HG03064 (cell line): Measurements from ENCODE around the gene MAP3K6.
A peak's percentile ranks its signal among the peaks of the same experiment; 100 is the strongest.
"Not testable (repeated sequence)": the region's sequence is repeated elsewhere in the genome, so short reads cannot be mapped to it uniquely, and the experiment has no call there.

Experiments
- ATAC-seq: cut with Tn5 transposase; IDR thresholded peaks from one replicate; pipeline ENCODE4 v1.9.1; 2021; ENCODE audit warnings: low read depth; ENCODE audit not compliant: unreplicated experiment

MAP3K6 gene

GRCh38 chr1:27397110-27397509 is 30.3 kb upstream of the MAP3K6 start:
- ATAC-seq = no peak

- ATAC-seq = no peak
These were observed 28.9 kb upstream of the MAP3K6 start for GRCh38 chr1:27395441-27396195.

- no peak for ATAC-seq
These were observed 28.2 kb upstream of the MAP3K6 start for GRCh38 chr1:27394925-27395324.

- ATAC-seq = no peak
These were observed 27.5 kb upstream of the MAP3K6 start for GRCh38 chr1:27394282-27394658.

GRCh38 chr1:27393641-27394281 is 27.0 kb upstream of the MAP3K6 start:
- no peak for ATAC-seq

- no peak for ATAC-seq
These were observed 26.2 kb upstream of the MAP3K6 start for GRCh38 chr1:27392778-27393635.

- peak; percentile 59 for ATAC-seq
These were observed 25.5 kb upstream of the MAP3K6 start, which contains the start of gene GPR3 for GRCh38 chr1:27392096-27392777. Gene GPR3, plus strand, starts transcription at chr1:27392622. Its CDS starts 1,177 bp downstream, at chr1:27393799.

- no peak for ATAC-seq
These were observed 24.8 kb upstream of the MAP3K6 start for GRCh38 chr1:27391511-27392095.

- ATAC-seq = no peak
These were observed 21.7 kb upstream of the MAP3K6 start for GRCh38 chr1:27388337-27389005.

GRCh38 chr1:27384797-27385196 is 18.0 kb upstream of the MAP3K6 start:
- ATAC-seq = not testable (repeated sequence)

GRCh38 chr1:27383661-27384060 is 16.9 kb upstream of the MAP3K6 start:
- no peak for ATAC-seq

GRCh38 chr1:27383039-27383605 is 16.4 kb upstream of the MAP3K6 start, which contains the start of gene CD164L2:
Gene CD164L2, minus strand, starts transcription at chr1:27383333. Its CDS starts 94 bp downstream, at chr1:27383239.
- ATAC-seq = no peak

- ATAC-seq = no peak
These were observed 15.4 kb upstream of the MAP3K6 start for GRCh38 chr1:27381969-27382762.

GRCh38 chr1:27380766-27381733 is 14.3 kb upstream of the MAP3K6 start:
- no peak for ATAC-seq

GRCh38 chr1:27380224-27380623 is 13.5 kb upstream of the MAP3K6 start:
- ATAC-seq = no peak

GRCh38 chr1:27379564-27380122 is 12.9 kb upstream of the MAP3K6 start:
- ATAC-seq = no peak
